ENCODE results near the gene EEF1B2.
A peak's percentile ranks its signal among the peaks of the same experiment; 100 is the strongest.
"Not testable (repeated sequence)": the region's sequence is repeated elsewhere in the genome, so short reads cannot be mapped to it uniquely, and the experiment has no call there.

The EEF1B2 gene

DNA sequence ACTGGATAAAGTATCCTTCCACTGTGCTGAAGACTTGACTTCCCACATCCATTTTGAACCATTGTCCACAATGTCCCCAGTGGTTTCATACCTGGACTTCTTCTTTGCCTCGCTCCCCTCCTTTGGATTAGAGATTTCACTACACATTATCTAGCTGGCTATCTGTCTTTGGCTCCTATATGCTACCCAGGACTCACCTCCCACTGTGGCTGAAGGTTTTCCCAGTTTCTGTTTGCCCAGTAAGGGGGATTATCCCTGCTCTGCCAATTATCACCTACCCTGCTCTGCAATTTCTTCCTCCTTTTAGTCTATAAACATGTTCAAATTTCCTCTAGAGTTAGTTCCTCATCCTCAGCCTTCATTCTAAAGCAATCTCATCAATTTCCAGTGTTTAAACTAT lies 9.5 kb upstream of the EEF1B2 start:
- Histone ChIP-seq H3K9me3 (ENCODE audit: control insufficient read depth, insufficient read depth, low read length) (no peaks in the 10 kb centered on the region), H3K4me1 (ENCODE audit: control insufficient read depth, insufficient read depth, low read length) (no peaks in the 10 kb centered on the region), H3K4me3 (ENCODE audit: low read depth, low read length) (no peak overlapping the region), H3K36me3 (ENCODE audit: control insufficient read depth, insufficient read depth, low read length) (peaks cover 8% of the 10 kb centered on the region), H3K9ac (ENCODE audit: low read depth, low read length) (no peak overlapping the region), H3K27me3 (ENCODE audit: control insufficient read depth, insufficient read depth, low read length) (no peaks in the 10 kb centered on the region)

DNA sequence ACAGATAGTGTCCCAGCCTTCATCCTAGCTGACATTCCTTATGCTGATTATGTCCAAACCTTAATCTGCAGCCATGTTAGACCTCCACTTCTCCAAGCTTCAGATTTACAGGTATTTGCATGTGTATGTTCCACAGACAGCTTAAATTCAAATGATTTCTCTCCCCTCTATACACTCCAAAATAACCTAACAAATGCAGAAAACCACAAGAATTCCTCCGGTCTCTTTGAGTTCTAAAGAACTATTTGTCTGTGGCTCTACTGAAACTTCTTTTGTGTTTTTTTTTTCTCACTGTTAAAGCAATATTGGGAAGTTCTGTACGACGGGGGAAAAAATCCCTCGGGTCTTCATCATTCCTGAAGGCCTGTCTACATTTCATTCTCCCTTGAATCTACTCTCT lies 9.1 kb upstream of the EEF1B2 start:
- H3K4me1 ChIP-seq (ENCODE audit: control insufficient read depth, insufficient read depth, low read length) = no peaks in the 10 kb centered on the region
- no peak overlapping the region for H3K9ac ChIP-seq (ENCODE audit: low read depth, low read length)
- no peaks in the 10 kb centered on the region for H3K9me3 ChIP-seq (ENCODE audit: control insufficient read depth, insufficient read depth, low read length)
- no peaks in the 10 kb centered on the region for H3K27me3 ChIP-seq (ENCODE audit: control insufficient read depth, insufficient read depth, low read length)
- no peak overlapping the region for H3K4me3 ChIP-seq (ENCODE audit: low read depth, low read length)
- peaks cover 4% of the 10 kb centered on the region for H3K36me3 ChIP-seq (ENCODE audit: control insufficient read depth, insufficient read depth, low read length)

DNA sequence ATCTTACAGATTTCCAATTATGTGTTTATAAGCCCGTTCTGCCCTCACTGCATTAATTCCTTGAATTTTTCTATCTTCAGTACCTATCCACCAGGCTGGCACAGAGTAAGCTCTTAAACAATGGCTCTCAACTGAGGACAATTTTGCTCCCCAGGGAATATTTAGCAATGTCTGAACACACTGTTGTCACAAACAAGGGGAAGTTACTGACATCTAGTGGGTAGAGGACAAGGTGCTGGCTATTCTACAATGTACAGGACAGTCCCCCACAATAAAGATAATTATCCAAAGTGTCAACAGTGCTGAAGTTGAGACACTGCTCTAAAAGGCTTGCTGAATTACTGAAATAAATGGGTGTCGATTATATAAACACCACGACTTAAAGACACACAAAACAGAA lies 5.5 kb upstream of the EEF1B2 start:
- Histone ChIP-seq H3K4me3 (ENCODE audit: low read depth, low read length) (no peak overlapping the region), H3K4me1 (ENCODE audit: control insufficient read depth, insufficient read depth, low read length) (no peaks in the 10 kb centered on the region), H3K27me3 (ENCODE audit: control insufficient read depth, insufficient read depth, low read length) (no peaks in the 10 kb centered on the region), H3K9me3 (ENCODE audit: control insufficient read depth, insufficient read depth, low read length) (no peaks in the 10 kb centered on the region), H3K9ac (ENCODE audit: low read depth, low read length) (no peak overlapping the region), H3K36me3 (ENCODE audit: control insufficient read depth, insufficient read depth, low read length) (no peaks in the 10 kb centered on the region)

DNA sequence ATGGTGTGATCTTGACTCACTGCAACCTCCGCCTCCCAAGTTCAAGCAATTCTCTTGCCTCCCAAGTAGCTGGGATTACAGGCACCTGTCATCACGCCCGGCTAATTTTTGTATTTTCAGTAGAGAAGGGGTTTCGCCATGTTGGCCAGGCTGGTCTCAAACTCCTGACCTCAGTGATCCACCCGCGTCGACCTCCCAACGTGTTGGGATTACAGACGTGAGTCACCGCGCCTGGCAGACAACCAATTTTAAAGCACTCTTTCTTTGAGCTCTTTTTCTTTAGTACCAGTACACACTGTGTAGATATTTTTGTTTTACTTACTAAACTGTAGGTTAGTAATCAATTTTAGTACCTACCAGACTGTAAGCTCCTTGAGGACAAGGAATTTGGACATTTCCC lies 2.7 kb upstream of the EEF1B2 start:
- not testable (repeated sequence) for H3K4me1 ChIP-seq (ENCODE audit: control insufficient read depth, insufficient read depth, low read length); H3K9me3 ChIP-seq (ENCODE audit: control insufficient read depth, insufficient read depth, low read length); H3K9ac ChIP-seq (ENCODE audit: low read depth, low read length); H3K4me3 ChIP-seq (ENCODE audit: low read depth, low read length); H3K27me3 ChIP-seq (ENCODE audit: control insufficient read depth, insufficient read depth, low read length)
- H3K36me3 ChIP-seq (ENCODE audit: control insufficient read depth, insufficient read depth, low read length) = peaks cover 14% of the 10 kb centered on the region

DNA sequence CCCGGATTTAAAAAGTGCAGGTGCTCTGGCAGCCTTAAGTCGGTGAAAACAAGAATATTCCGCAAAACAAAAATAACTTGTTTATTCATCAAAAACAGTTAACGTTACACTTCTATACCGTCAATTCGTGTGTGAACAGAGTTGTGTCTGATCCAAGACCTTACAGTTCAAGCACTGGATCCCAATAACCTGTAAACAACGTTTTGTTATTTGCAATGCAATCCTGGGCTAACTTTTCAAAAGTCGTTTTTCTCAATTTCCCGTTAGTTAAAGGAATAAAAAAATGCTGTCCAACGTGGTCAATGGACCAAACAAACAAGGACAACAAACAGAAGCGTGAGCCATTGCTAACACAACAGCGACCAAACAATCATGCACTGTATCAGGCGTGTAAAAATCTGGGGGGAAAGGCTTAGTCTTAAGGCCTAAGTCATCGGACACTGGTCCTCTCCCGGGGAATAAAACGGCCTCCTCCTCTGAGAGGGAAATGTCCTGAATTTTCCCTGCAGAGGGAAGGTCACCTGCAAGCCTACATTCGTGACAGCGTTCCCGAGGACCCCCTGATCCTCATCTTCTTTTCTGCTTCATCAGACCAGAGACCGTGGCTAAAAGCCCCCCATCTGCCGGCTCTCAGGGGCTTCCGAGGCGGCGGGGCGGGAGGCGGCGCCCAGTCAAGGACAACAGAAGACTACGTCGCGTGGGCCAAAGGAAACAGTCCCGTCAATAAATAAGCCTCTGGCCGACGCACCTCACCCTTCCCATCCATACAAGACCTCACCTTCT lies 941 bp upstream of the EEF1B2 start:
- Histone ChIP-seq H3K9me3 (ENCODE audit: control insufficient read depth, insufficient read depth, low read length) (no peaks in the 10 kb centered on the region), H3K4me3 (ENCODE audit: low read depth, low read length) (peak overlapping the region; percentile 91), H3K4me1 (ENCODE audit: control insufficient read depth, insufficient read depth, low read length) (no peaks in the 10 kb centered on the region), H3K9ac (ENCODE audit: low read depth, low read length) (peak overlapping the region; percentile 86), H3K36me3 (ENCODE audit: control insufficient read depth, insufficient read depth, low read length) (peaks cover 23% of the 10 kb centered on the region), H3K27me3 (ENCODE audit: control insufficient read depth, insufficient read depth, low read length) (no peaks in the 10 kb centered on the region)

DNA sequence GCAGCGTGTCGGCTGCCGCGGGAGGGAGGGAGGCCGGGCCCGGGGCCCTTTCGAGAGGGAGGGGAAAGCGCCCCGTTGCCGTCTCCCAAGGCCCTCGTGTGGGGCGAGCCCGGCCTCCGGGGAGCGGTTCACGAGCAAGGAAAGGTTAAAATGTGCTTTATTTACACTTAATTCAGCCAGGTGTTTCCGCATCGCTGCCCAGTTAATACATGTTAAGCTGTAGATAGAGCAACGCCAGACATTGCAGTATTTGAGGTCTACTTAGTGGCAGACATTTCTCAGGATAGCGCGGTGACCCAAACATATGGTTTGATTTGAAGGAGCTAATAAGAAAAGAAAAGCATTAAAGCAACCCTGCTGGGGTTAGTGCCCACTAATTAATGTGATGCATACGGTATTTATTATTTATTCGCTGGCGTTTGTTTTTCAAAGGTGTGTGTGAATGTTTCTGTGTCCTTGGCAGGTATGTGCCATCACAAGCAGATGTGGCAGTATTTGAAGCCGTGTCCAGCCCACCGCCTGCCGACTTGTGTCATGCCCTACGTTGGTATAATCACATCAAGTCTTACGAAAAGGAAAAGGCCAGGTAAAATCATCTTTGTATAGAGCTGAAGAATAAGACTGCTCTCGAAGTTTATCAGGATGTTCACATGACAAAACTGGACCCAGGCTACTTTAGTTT lies 571 bp downstream of the EEF1B2 start:
- peaks cover 23% of the 10 kb centered on the region for H3K36me3 ChIP-seq (ENCODE audit: control insufficient read depth, insufficient read depth, low read length)
- H3K9me3 ChIP-seq (ENCODE audit: control insufficient read depth, insufficient read depth, low read length) = no peaks in the 10 kb centered on the region
- no peaks in the 10 kb centered on the region for H3K4me1 ChIP-seq (ENCODE audit: control insufficient read depth, insufficient read depth, low read length)
- no peaks in the 10 kb centered on the region for H3K27me3 ChIP-seq (ENCODE audit: control insufficient read depth, insufficient read depth, low read length)
- H3K9ac ChIP-seq (ENCODE audit: low read depth, low read length) = peak overlapping the region; percentile 84
- peak overlapping the region; percentile 91 for H3K4me3 ChIP-seq (ENCODE audit: low read depth, low read length)

DNA sequence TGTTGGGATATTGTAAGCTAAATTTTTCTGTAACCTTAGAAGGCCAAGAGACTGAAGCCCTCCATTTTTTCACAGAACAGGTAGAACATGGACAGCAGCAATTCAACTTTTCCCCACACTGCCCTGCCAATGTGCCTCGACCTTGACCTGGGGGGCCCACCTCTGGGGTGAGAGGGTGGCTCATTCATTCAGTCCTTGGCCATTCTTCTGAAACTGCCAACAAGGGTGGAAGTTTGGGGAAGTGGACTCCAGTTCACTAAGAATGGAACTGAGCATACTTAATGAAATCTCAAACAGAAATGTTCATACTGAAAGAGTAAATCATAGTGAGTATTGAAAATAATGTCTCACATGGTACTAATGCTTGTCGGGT lies 1.1 kb downstream of the EEF1B2 start:
- H3K27me3 ChIP-seq (ENCODE audit: control insufficient read depth, insufficient read depth, low read length) = no peaks in the 10 kb centered on the region
- no peaks in the 10 kb centered on the region for H3K4me1 ChIP-seq (ENCODE audit: control insufficient read depth, insufficient read depth, low read length)
- H3K9me3 ChIP-seq (ENCODE audit: control insufficient read depth, insufficient read depth, low read length) = no peaks in the 10 kb centered on the region
- H3K36me3 ChIP-seq (ENCODE audit: control insufficient read depth, insufficient read depth, low read length) = peaks cover 23% of the 10 kb centered on the region
- peak overlapping the region; percentile 84 for H3K9ac ChIP-seq (ENCODE audit: low read depth, low read length)
- H3K4me3 ChIP-seq (ENCODE audit: low read depth, low read length) = peak overlapping the region; percentile 91

DNA sequence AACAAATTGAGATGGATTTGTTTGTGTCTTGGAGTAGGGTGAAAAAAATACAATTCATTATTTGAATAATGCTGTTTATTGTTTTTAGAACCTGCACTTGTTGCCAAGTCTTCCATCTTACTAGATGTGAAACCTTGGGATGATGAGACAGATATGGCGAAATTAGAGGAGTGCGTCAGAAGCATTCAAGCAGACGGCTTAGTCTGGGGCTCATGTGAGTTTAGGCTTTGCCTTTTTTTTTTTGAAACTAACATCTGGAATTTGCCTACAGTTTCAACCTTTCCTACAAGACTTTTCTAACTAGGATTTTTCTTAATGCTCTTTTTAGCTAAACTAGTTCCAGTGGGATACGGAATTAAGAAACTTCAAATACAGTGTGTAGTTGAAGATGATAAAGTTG lies 2.7 kb downstream of the EEF1B2 start:
- H3K4me1 ChIP-seq (ENCODE audit: control insufficient read depth, insufficient read depth, low read length); H3K4me3 ChIP-seq (ENCODE audit: low read depth, low read length): not testable (repeated sequence)

DNA sequence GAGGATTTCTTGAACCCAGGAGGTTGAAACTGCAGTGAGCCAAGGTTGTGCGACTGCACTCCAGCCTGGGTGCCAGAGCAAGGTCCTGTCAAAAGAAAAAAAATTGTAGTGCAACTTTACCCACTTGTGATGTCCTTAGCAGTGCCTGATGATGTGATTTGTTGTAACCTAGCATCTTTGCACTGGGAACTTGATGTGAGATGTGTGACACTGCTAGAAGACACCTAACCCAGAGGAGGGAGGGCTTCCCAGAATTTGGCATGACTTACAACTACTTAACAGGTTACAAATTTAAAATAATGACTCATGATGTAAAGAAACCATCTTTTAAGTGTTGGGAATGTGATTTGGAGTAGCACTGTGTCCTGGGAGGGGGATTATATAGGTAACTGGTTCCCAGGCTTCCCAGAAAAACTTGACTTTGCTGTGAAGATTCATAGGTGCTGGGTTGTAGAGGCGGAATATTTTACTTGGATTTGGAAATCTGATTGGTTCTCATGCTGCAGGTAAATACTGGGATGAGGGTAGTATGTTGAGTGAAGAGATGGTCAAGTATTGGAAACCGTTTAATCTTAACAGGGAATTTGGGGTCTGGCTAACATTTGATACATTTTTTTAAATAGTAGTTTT lies 3.7 kb downstream of the EEF1B2 start:
- Histone ChIP-seq H3K36me3 (ENCODE audit: control insufficient read depth, insufficient read depth, low read length) (peaks cover 23% of the 10 kb centered on the region), H3K9ac (ENCODE audit: low read depth, low read length) (no peak overlapping the region), H3K9me3 (ENCODE audit: control insufficient read depth, insufficient read depth, low read length) (no peaks in the 10 kb centered on the region), H3K4me1 (ENCODE audit: control insufficient read depth, insufficient read depth, low read length) (no peaks in the 10 kb centered on the region), H3K27me3 (ENCODE audit: control insufficient read depth, insufficient read depth, low read length) (no peaks in the 10 kb centered on the region), H3K4me3 (ENCODE audit: low read depth, low read length) (no peak overlapping the region)

More for the DNA sequence above, 2.7 kb downstream of the EEF1B2 start:
- not testable (repeated sequence) for H3K27me3 ChIP-seq (ENCODE audit: control insufficient read depth, insufficient read depth, low read length); H3K9me3 ChIP-seq (ENCODE audit: control insufficient read depth, insufficient read depth, low read length); H3K9ac ChIP-seq (ENCODE audit: low read depth, low read length)
- H3K36me3 ChIP-seq (ENCODE audit: control insufficient read depth, insufficient read depth, low read length) = peaks cover 23% of the 10 kb centered on the region

DNA sequence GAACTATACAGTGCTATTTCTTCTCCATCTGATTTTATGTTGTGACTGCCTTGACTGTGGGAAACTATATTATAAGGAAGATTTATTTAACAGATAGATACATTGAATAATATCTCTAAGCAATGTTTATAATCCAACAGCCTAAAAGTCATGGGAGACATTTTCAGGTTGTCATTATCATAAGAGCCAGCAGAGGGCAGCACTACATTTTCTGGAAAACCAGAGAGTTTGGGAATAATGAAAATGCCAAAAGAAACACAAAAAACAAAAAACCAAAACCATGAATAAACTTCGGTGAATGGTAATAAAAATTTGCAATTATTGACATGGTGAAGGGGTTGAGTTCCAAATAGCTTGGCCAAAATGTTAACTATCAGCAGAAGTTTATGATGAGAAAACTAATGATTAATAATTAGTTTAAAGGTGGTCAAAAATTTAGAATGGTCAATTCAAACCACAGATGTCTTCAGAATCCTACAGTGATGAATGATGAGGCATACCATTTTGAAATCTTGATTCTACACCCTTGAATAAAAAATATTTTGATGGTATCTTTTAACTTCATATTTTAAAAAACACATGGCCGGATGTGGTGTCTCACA lies 4.7 kb downstream of the EEF1B2 start:
- no peak overlapping the region for H3K9ac ChIP-seq (ENCODE audit: low read depth, low read length)
- no peak overlapping the region for H3K4me3 ChIP-seq (ENCODE audit: low read depth, low read length)
- H3K4me1 ChIP-seq (ENCODE audit: control insufficient read depth, insufficient read depth, low read length) = no peaks in the 10 kb centered on the region
- peaks cover 23% of the 10 kb centered on the region for H3K36me3 ChIP-seq (ENCODE audit: control insufficient read depth, insufficient read depth, low read length)
- H3K27me3 ChIP-seq (ENCODE audit: control insufficient read depth, insufficient read depth, low read length) = no peaks in the 10 kb centered on the region
- no peaks in the 10 kb centered on the region for H3K9me3 ChIP-seq (ENCODE audit: control insufficient read depth, insufficient read depth, low read length)

DNA sequence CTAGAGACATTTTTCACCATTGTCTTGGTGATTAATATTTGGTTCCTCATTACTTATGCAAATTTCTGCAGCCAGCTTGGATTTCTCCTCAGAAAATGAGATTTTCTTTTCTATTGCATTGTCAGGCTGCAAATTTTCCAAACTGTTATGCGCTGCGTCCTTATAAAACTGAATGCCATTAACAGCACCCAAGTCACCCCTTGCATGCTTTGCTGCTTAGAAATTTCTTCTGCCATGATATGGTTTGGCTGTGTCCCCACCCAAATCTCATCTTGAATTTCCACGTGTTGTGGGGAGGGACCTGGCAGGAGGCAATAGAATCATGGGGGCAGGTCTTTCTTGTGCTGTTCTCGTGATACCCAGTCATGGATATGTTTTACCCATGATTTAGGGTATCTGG lies 8.5 kb downstream of the EEF1B2 start:
- not testable (repeated sequence) for H3K4me1 ChIP-seq (ENCODE audit: control insufficient read depth, insufficient read depth, low read length); H3K9ac ChIP-seq (ENCODE audit: low read depth, low read length); H3K36me3 ChIP-seq (ENCODE audit: control insufficient read depth, insufficient read depth, low read length); H3K4me3 ChIP-seq (ENCODE audit: low read depth, low read length); H3K27me3 ChIP-seq (ENCODE audit: control insufficient read depth, insufficient read depth, low read length); H3K9me3 ChIP-seq (ENCODE audit: control insufficient read depth, insufficient read depth, low read length)

Data from iPS-15b (cell line).